Mammary epithelial cell (primary cell): ENCODE results near the gene STK11.

Experiments used
- EZH2 ChIP-seq: IDR thresholded peaks from 2 replicates; pipeline ENCODE4 v1.6.1; 2012; ENCODE audit warnings: low read length, inconsistent platforms, borderline replicate concordance
- TF ChIP-seq, protein P1 (sequence below), 2 donors: IDR thresholded peaks in 1 of 2; conservative IDR thresholded peaks in 1 of 2; 2 replicates each; pipeline ENCODE4 v1.5.1; 2011 to 2012; ENCODE audit warnings: inconsistent platforms in 2 of 2, low read length in 2 of 2, mild to moderate bottlenecking in 2 of 2, control low read depth in 1 of 2, low read depth in 1 of 2; ENCODE audit not compliant: insufficient read depth in 1 of 2; ENCODE audit errors: extremely low read depth in 1 of 2

- TF ChIP-seq, protein P1, sequence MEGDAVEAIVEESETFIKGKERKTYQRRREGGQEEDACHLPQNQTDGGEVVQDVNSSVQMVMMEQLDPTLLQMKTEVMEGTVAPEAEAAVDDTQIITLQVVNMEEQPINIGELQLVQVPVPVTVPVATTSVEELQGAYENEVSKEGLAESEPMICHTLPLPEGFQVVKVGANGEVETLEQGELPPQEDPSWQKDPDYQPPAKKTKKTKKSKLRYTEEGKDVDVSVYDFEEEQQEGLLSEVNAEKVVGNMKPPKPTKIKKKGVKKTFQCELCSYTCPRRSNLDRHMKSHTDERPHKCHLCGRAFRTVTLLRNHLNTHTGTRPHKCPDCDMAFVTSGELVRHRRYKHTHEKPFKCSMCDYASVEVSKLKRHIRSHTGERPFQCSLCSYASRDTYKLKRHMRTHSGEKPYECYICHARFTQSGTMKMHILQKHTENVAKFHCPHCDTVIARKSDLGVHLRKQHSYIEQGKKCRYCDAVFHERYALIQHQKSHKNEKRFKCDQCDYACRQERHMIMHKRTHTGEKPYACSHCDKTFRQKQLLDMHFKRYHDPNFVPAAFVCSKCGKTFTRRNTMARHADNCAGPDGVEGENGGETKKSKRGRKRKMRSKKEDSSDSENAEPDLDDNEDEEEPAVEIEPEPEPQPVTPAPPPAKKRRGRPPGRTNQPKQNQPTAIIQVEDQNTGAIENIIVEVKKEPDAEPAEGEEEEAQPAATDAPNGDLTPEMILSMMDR (conservative IDR thresholded peaks at IDR 0.05 in 1 of 2, IDR thresholded peaks at IDR 0.05 in 1 of 2; ENCODE audit: extremely low read depth in 1 of 2, insufficient read depth in 1 of 2, low read depth in 1 of 2, low read length in 2 of 2): no peak
- TF ChIP-seq EZH2: no peak
These were observed 62.1 kb downstream of the STK11 start for GRCh38 chr19:1267477-1268225.
